CD4-positive, alpha-beta T cell treated with Interleukin-21 for 1 hour (primary cell): ENCODE results near the gene AGXT.

Experiments used
- DNase-seq: peaks from one replicate; pipeline ENCODE4 v3.0.0-alpha.2; 2020

AGXT gene

GRCh38 chr2:240869956-240870875, 1.6 kb downstream of the AGXT start:
- no peak for DNase-seq

GRCh38 chr2:240871071-240871958, 2.7 kb downstream of the AGXT start:
- DNase-seq = no peak

GRCh38 chr2:240872317-240873097, 3.9 kb downstream of the AGXT start:
- no peak for DNase-seq

DNA sequence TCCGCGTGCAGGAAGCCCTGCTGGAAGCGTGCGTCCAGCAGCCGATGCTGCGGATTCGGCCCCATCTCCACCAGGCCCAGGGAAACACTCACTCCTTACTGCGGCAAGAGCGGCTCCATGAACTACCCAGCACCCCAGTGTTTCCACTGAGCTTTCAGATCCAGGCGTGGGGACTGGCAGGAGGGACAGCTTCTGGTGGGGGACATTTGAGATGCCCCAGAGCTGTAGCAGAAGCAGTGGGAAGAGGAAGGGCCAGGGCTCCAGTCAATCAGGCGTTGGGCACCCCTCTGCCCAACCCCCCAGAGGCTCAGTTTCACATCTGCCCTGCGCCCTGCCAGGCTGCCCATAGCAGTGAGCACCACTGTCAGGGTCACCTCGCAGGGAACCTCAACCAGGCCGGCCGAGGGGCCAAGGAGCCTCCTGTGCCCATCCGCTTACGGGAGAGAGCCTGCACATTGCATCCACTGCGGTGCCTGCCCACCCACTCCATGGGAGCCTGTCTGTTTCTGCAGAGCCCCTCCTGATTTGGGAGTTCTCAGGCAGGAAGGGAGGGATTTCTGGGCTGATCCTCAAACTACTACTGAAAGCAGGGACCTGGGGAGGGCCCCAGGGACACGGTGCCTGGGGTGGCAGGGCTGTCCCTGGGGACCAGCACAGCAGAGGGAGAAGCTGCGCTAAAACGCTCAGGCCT, 4.6 kb downstream of the AGXT start:
- DNase-seq = no peak

DNA sequence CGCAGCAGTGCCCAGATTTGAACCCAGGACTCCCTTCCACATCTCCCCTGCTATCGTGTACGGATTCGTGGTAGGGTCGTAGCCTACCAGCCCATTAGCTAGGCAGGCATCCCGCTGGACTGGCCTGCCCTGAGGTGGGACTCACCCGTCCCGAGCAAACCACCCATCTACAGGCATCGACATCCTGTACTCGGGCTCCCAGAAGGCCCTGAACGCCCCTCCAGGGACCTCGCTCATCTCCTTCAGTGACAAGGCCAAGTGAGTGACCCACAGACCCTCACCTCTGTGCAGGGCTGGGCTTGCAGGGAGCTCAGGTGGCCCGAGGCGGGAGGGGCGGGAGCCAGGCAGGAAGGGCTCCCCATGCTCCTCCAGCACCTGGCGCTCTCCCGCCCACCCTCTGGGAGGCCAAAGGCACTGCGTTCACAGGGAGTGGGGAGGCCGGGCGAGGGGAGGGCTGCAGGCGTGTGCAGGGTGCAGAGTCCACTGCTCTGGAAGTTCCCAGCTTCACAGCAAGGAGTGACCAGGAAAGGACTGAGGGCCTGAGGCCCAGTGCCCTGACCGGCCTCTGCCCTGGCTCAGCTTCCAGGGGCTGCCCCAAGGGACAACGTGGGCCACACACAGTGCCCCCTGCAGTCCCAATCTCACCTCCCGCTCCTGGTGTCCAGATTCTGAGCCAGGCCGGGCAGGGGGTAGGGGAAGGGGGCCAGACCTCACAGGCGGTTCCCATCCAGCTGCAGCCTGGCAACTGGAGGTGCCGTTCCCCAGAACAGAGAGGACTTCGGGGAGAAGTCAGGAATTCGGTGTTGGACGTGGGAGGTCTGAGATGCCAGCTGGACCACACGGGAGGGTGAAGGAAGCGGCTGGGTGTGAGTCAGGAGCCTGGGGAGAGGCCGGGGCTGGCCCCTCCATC, 5.4 kb downstream of the AGXT start:
- DNase-seq = no peak

DNA sequence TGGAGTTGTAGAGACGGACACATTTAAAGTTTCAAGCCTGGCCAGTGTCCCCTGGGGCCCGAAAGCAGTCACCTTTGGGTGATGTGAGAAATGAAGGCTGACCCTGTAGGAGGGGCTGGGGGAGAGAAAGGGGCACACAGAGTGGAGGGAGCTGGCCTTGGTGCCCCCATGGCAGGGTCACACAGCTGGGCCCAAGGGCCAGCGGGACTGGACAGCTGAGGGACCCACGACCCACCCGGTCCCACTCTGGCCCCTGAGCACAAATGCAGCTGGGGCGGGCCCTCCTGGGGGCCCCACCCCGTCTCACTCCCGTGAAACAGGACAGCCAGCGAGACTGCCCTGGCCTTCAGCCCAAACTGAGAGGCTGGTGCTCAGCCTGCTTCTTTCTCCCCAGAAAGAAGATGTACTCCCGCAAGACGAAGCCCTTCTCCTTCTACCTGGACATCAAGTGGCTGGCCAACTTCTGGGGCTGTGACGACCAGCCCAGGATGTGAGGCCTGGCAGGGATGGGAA, 6.1 kb downstream of the AGXT start:
- no peak for DNase-seq

- DNase-seq = no peak
Observed at GRCh38 chr2:240875228-240876034, 6.8 kb downstream of the AGXT start.

DNA sequence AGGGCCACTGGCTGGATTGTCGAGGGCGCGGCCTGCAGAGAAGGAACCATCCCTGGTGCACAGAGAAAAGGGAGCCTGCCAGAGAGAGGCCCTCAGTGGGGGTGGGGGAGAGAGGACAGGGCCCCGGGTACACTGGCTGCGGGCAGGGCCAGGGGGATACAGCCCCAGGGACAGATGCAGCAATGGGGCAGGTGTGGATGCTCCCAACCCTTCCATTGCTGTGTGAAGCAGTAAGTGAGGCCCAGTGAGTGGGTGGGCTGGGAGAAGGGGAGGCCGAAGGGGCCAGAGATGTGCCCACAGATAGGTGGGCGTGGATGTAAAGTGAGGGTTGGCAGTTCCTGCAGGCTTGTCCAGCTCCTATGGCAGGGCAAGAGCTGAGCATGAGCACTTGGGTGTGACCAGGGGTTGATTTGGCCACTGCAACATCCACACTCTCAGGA, 7.4 kb downstream of the AGXT start:
- DNase-seq = no peak

- no peak for DNase-seq
Observed at GRCh38 chr2:240876475-240877251, 8.0 kb downstream of the AGXT start.

DNA sequence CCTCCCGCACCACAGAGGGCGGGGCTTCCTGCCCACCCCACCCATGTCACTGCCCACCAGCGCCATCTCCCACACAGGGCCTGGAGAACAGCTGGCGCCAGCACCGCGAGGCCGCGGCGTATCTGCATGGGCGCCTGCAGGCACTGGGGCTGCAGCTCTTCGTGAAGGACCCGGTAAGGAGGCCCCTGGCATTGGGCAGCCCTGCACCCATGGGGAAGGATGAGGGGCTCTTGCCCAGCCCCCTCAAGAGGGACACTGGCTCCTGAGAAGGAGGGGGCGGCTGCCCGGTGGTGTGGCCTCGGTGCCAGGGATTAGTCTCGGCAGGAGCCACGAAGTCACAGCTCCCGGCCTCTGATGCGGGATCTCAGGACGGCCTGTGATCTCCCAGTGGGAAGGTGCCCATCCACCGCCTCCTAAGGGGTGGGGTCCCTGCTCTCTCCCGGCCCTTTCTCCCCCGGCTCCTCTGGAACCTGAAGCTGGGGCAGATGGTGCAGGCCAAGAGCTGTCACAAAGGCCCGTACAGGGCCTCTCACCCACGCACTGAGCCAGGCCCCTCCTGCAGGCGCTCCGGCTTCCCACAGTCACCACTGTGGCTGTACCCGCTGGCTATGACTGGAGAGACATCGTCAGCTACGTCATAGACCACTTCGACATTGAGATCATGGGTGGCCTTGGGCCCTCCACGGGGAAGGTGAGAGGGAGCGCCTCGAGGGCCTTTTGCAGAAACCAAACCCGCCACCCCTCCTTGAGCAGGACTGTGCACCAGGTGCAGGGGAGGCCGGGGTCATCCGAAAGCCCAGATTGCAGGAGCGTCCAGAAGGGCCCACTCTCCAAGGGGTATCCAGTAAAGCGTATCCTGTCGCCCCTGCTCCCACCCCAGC, 9.1 kb downstream of the AGXT start:
- DNase-seq = no peak

DNA sequence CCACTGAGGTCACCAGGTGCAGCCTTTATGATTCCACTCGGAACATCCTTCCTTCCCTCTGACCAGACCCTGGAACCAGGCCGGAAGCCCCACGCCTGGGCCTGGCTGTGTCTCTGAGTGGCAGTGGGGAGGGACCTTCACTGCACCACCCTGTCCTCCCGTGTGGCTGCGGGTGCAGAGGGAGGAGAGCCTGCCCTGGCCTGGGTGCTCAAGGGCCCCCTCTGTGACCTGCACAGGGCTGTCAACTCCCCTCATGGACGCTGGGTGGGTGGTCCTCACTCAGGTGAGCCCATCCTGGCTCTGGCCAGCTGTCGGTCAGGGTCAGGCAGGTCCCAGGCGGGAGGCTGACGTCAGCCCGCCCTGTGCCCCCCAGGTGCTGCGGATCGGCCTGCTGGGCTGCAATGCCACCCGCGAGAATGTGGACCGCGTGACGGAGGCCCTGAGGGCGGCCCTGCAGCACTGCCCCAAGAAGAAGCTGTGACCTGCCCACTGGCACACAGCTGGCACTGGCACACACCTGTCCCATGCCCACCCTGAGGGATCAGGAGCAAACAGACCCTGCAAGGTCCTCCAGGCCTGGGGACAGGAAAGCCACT, 9.8 kb downstream of the AGXT start:
- DNase-seq = no peak

DNA sequence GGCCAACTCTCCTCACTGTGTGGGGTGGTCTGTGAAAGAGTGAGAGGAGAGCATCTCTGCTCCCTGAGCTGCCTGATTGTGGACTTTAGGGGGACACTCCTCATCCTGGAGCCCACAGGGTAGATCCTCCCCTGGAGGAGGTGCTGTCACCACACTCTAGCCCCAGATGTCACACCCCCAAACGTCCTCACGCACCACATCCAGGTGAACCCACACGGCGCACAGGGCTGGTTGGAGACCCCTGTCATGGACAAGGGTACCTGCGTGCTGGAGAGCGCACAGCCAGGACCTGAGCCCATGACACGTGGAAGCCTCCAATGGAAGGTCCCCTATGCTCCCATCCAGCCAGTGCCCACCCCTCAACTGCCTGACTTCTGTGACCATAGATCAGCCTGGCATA, 10.5 kb downstream of the AGXT start:
- DNase-seq = no peak

GRCh38 chr2:240881913-240882312, 13.3 kb downstream of the AGXT start:
- DNase-seq = no peak

DNA sequence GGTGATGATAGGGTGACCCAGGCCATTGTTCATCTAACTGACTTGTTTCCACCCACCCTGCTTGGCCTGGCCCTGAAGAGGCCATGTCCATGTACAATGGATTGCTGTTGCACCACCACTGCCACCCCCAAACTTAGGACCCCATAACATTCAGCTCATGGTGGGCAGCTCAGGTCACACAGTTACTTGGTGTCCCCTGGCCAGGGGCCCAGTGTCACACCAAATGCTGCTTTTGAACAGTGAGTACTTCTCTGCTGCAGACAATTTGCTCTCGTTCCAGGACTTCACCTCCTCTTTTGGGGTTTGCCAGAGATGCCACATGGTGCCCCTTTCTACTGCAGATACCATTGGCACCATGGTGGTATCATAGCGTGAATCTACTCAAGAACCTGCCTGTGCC, 15.6 kb downstream of the AGXT start:
- no peak for DNase-seq

DNA sequence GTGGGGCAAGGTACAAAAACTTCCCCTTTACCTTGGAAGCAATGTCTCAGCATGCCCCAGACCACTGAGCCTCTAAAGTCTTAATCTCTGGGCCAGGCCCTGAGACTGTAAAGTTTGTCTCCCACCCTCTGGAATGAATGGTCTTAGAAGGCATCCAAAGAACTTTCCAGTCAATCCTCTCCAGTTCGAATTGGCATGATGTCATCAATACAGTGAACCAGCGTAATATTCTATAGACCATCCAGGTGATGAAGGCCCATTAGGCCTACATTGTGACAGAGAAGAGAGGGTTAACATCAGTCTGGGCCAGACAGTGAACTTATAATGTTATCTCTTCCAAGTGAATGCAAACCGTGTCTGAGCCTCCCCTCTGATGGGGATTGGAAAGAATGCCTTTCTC, 16.1 kb downstream of the AGXT start:
- DNase-seq = no peak

GRCh38 chr2:240885566-240885965, 16.9 kb downstream of the AGXT start:
- no peak for DNase-seq

GRCh38 chr2:240886023-240886565, 17.5 kb downstream of the AGXT start:
- DNase-seq = no peak
